ENCODE results near the gene COQ5.
A peak's percentile ranks its signal among the peaks of the same experiment; 100 is the strongest.
"Not testable (repeated sequence)": the region's sequence is repeated elsewhere in the genome, so short reads cannot be mapped to it uniquely, and the experiment has no call there.

Gene COQ5, protein sequence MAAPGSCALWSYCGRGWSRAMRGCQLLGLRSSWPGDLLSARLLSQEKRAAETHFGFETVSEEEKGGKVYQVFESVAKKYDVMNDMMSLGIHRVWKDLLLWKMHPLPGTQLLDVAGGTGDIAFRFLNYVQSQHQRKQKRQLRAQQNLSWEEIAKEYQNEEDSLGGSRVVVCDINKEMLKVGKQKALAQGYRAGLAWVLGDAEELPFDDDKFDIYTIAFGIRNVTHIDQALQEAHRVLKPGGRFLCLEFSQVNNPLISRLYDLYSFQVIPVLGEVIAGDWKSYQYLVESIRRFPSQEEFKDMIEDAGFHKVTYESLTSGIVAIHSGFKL

DNA sequence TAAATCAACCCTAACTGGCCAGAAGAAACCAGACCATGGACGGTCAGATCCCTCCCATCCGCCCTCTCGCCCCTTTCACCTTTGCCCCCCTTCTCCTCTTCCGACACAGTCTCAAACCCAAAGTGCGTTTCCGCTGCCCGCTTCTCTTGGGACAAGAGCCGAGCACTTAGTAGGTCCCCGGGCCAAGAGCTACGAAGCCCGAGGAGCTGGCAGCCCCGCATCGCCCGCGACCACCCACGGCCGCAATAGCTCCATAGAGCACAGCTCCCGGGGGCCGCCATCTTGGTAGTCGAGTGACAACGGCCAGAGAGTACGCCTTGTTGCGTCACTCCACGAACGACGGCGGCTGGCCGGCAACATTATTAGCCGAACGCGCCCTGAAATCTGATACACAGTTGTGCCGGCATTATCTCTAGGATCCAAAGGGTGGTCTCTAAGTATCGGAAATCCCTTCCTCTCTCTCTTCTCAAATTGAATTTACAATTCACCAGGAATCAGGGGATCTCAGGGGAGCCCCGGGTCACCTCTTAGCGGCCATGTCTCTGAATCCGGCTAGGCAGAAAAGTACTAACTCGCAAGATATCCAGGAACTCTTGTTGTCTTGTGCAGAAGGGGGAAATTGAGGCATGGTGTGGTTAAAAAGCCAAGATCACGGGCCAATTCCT lies at the start of gene COQ5:
Gene COQ5, minus strand, starts transcription at position 298 of the 665 bp plus-strand sequence. Its CDS starts 17 bp downstream, at position 281.
- DNase-seq: peak; percentile 96

DNA sequence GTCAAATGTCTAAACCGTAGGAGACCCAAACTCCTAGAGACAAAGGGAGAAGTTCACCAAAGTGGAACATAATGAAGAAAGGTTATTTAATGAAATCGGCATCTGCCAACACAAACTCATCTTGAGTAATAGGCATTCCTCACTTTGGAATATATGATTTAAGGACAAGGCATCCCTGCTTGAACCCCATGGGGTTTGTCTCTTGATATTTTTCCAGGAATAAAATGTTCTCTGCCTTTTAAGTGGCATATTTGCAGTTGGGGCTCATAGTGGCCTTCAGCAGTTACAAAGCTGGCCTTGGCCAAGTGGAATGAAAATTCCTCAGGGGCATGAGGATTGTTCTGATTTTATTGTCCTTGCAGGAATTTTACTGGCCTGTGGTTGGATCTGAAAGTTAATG lies 45.1 kb upstream of the COQ5 start:
- no peak for DNase-seq

DNA sequence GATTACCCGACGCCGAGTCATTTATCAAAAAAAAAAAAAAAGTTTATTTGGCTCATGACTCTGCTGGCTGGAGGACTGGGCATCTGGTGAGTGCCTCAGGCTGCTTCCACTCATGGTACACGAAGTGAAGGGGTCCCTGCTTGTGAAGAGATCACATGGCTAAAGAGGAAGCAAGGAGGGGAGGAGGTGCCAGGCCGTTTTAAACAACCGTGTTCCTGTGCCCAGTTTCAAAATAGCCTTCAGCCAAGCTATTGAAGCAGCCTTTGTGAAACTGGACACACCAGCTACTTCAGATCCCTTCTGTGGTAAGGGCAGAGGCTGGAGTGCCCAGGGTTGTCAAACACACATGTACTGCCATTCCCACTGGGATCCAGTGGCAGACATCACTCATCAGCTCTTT lies 44.6 kb upstream of the COQ5 start:
- no peak for DNase-seq

DNA sequence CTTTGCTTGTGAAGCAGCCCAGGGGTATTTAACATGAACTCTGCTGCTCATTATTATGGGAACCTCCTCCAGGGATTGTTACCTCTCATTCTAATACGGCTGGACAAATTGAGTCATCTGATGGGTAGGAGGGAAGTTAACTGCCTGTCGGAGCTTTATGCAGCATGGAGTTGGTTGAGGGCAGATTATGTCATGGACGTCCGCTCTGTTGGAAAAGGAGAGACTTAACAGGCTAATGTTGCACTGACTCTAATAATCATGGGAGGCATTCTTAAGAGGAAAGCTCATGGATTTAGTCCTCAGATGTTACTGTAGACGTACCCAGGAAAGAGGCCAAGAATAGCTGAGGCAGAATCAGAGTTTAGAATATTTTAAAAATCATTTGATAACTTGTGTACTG lies 42.3 kb upstream of the COQ5 start:
- DNase-seq: no peak

DNA sequence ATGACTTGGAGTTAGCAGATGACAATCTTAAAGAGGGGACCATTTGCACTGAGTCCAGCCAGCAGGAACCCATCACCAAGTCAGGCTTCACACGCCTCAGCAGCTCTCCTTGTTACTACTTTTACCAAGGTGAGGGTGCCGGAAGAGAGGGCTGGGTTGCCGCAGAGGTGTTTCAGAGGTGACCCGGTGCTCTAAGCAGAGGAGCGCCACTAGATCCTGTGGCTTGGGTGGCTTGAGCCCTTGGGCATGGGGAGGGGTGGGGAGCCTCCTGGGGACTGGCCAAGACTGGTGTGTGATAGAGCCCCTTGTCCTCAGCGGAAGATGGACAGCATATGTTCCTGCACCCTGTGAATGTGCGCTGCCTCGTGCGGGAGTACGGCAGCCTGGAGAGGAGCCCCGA lies 34.5 kb upstream of the COQ5 start:
- DNase-seq: no peak

DNA sequence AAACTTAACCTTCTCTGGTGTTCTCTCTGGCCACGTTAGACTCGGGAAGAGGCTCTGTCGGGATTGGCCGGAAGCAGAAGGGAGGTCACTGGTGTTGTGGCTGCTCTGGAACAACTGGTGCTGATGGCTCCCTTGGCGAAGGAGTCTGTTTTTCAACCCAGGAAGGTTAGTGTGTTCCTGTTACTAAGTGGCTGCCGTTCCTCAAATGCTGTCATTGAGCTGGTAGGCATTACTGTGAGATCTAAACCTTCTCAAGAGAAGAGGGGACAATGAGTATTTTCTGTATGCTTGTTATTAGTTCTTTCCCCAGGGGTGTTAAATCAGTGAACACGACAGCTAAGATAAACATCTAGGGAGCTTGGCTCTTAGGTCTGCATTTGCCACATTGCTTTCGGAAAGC lies 33.9 kb upstream of the COQ5 start:
- no peak for DNase-seq

DNA sequence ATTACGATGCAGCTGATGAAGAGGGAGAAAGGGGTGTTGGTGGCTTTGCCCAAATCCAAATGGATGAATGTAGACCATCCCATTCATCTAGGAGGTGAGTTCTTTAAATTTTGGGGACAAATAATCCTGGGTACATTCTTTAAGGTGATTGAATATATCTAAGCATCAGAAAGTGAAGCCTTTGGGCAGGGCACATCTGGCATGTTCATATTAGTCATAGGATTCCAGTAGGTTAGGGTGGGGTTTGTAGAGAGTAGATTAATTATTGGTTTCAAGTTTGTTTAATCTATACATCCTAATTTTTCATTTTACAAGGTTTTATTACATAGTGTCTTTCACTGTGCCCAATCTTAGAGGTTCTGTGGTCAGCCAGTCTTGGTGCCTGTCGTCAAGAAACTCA lies 28.6 kb upstream of the COQ5 start:
- no peak for DNase-seq

DNA sequence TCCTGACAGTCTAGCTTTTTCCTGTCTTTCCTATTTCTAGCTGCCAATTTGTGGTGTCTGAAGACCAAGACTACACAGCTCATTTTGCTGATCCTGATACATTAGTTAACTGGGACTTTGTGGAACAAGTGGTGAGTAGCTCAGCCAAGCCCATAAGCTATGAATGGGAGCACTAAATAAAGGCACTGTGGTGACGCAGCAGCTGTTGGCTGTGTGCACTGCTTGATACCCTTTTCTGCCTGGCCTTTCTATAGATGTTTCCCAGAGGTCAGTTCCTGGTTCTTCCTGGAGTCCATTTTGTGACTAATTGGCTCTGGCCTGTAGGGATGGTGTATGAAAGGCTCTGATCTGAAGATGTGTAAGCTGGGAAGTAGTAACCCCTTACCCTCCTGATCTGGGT lies 25.7 kb upstream of the COQ5 start:
- DNase-seq: no peak

DNA sequence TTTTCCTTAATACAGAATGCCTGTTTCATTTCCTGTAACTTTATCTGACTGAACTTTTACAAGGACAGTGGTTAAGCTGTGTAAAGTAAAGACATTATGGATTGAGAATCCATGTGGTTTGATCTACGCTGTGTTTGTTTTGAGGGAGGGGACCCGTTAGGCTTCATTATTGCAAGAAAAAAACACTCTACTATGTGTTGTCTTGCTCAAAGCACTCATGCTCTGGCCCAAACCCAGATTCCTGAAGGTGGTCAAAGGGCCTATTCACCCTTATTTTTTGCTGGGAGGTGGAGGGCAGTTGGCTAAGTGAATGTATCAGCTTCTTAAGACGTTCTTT lies 17.1 kb upstream of the COQ5 start:
- no peak for DNase-seq

DNA sequence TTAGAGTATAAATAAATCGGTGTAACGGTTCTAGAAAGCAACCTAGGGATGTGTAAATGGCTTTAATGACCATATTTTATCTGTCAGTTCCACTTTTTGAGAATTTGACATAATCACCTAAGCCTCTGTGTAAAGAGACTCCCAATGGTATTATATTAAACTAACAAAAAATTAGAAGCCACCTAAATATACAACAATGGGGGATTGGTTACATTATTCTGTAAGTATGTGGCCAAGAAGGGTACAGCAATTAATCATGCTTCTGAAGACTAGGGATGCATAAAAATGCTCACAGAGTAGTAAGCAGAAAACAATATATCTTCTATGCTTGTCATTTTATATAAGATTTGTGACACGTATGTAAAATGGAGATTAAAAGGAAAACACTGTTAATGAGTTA lies 15.7 kb upstream of the COQ5 start:
- DNase-seq: no peak

DNA sequence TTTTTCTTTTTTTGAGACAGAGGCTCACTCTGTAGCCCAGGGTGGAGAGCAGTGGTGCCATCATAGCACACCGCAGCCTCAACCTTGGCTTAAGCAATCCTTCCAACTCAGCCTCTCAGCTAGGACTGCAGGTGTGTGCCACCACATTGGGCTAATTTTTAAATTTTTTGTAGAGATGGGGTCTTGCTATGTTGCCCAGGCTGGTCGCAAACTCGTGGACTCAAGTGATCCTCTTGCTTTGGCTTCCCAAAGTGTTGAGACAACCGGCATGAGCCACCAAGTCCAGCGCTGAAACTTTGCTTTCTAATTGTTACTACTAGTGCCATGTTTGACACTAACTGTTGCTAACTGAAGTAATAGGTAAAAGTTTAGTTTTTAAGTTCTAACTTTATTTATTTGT lies 13.2 kb upstream of the COQ5 start:
- no peak for DNase-seq

DNA sequence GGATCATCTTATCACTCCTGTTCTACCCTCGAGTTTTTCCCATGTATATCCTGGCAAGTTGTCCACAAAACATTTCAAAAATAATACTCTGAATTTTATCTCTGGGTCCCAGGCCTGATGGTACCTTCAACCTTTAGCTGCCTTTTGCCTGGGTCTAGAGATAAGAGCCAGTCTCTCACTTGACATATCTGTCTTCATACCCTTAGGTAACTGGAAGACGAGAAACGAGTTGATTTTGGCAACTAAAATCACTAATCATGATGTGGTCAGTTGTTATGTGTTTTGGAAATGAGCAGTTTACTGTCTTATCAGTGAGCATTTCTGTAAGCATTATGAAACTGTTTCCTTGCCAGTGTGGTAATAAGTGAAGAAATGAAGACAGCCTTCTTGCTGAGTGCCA lies 11.5 kb upstream of the COQ5 start:
- DNase-seq: no peak

DNA sequence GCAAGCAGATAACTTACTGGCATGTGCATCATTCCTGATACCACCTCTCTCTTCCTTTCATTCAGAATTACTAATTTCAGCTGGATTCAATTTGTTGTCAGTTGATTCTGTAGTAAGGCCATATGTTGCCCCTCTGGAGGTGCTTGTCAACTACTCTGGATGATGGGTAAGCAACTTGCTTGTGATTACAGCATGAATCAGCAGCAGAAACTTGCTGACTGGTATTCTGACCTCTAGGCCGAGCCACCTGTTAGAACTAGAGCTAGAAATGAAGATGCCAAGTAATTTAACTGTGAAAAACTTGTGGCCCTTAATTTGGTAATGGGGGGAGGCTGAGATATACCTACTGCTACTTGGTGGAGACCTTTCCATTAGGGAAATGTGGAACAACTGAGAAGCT lies 10.3 kb upstream of the COQ5 start:
- DNase-seq: no peak

DNA sequence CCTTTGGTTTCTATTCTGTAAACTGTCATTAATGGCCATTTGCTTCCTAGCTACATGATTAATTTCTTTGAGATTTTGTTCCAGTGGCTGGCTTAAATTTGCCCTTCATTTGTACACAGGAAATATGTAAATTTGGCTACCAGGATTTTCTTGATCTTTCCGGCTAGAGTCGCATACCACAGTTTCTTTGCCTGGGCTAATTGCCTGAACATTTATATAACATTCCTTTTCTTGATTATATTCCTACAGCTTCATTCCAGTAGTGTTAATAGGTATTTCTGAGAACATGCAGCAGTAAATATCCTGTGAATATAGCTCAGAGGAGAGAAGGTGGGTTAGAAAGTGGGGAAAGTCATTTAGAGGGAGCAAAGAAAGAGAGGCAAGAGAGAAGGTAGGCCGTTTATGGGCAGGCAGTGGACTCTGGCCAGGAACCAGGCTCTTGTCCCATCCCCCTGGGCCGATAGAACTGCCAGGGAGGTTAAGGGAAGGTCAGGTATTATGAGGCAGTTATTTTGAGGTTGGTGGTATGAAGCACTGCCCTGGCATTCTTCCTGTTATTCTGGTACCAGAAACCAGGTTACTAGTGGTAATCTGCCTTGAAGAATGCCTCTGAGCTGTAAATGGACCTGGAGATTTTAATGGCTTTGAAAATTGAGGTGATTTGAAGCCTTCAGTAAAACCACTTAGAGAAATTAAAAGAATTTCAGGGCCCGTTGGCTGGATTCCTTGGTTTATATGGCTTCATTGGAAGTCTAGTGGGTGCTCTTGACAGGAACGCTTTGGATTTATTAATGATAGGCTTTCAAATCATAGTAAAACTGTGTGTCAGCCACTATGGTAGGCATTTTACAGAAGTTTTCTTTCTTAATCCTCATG lies 9.6 kb upstream of the COQ5 start:
- no peak for DNase-seq

DNA sequence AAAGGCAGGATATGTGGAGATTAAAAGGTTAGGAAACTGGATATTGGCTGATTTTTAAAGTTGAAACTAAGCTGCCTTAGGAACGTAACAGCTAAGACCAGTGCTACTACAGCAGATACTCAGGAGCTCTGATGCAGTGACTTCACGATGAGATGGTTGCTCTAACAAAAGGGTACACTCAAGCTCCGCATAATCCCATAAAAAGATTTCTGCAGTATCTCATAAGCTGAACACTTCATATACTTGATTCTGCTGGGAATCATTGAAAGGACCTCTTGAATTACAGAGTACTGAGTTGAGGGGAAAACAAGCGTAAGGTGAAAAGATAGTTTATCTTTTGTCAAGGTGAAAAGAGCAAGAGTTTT lies 8.9 kb upstream of the COQ5 start:
- DNase-seq: no peak

DNA sequence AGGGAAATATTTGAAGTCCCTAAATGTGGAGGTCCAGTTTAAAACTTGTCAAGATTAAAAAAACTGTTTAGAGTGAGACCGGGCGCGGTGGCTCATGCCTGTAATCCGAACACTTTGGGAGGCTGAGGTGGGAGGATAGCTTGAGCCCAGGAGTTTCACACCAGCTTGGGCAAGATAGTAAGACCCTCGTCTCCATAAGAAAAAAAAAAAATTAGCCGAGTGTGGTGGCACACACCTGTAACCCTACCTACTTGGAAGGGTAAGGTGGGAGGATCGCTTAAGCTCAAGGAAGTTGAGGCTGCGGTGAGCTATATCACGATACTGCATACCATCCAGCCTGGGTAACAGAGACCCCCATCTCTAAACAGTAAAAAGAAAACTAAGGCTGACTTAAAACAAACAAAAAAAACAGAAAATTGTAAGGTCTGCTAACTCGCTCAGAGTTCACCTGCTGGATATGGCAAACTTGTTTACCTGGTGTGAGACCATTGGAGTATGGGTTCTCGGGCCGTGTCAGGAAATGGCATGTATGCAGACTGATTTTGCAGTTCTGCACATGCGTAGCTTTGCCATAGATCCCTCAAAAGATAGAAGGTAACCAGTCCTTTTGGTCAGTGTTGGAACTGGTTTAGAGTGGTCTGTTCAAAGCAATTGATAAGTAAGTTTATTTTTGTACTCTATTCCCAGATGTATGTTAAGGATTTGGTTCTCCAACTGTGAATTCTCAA lies 7.3 kb upstream of the COQ5 start:
- no peak for DNase-seq

DNA sequence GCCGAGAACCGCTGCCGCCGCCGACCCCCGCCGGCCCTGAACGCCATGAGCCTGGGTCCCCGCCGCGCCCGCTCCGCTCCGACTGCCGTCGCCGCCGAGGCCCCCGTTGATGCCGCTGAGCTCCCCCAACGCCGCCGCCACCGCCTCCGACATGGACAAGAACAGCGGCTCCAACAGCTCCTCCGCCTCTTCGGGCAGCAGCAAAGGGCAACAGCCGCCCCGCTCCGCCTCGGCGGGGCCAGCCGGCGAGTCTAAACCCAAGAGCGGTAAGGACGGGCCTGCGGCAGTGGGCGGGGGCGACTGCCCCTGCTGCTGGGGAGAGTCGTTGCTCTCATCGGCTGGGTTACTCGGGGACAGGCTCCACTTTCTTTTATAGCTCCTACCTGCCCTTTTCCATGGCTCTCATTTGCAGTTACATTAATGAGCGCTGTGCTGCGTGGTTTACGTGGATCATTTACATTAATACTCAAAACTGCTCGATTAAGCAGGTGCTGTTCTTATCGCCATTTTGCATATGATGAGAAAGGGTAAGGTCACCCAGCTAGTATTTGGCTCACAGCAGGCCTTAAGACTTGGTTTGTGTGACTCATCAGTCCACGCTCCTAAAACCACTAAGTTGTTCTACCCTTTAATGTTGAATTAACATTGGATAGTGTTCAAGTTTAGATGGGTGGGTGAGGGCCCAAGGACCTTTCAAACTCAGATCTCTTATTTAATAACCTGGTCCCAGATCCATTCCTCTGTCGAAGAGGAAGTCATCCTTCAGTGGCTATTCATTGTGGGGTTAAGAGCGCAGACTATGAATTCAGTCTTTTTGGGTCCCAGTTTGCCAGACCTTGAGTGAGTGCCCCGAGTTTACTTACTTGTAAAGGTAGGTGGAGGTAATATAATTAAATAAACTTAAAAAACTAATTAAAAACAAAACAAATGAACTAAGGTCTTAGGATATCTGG lies 6.0 kb upstream of the COQ5 start:
- peak; percentile 67 for DNase-seq

DNA sequence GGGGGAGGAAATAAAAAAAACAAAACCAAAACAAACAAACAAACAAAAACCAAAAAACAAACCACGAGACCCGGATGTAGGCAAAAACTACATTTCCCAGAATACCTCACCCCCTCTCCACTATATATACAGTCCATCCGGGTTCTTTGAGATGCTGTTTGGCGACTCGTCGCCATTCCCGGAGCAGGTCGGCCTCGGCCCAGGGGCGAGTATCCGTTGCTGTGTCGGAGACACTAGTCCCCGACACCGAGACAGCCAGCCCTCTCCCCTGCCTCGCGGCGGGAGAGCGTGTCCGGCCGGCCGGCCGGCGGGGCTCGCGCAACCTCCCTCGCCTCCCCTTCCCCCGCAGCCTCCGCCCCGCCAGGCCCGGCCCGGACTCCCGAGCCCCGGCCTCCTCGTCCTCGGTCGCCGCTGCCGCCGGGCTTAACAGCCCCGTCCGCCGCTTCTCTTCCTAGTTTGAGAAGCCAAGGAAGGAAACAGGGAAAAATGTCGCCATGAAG lies 5.3 kb upstream of the COQ5 start, which contains the start of gene RNF10:
Gene RNF10, plus strand, starts transcription at position 154 of the 500 bp plus-strand sequence. CDS start 456 bp downstream, outside the sequence.
- peak; percentile 83 for DNase-seq

DNA sequence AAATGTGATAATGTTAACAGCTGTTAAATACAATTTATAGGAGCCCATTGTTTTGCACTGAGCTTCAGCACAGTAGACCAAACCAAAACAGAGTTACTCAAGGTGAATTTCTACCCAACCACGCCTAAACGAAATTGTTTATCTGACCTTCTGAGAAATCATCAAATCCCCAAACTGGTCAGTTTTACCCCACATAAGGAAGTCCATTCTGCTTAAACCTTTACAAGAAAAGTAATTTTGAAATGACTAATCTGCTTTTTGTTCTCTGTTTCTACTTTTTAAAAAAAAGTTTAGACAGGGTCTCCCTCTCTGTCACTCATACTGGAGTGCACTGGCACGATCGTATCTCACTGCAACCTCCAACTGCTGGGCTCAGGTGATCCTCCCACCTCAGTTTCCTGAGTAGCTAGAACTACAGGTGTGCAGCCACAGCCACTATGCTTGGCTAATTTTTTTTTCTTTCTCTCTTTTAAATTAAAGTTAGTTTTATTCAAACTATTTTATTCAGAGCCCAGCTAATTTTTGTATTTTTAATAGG lies 3.8 kb upstream of the COQ5 start:
- DNase-seq: no peak

DNA sequence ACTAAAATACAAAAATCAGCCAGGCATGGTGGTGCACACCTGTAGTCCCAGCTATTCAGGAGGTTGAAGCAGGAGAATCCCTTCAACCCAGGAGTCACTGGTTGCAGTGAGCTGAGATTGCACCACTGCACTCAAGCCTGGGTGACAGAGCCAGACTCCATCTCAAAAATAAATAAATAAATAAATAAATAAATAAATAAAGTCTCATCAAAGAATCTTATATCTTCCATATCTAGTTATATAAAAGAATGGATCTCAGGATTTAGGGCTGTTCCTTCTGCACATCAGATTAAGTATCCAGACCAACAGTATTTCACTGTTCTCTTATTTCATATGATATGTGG lies 1.4 kb upstream of the COQ5 start:
- DNase-seq: not testable (repeated sequence)

DNA sequence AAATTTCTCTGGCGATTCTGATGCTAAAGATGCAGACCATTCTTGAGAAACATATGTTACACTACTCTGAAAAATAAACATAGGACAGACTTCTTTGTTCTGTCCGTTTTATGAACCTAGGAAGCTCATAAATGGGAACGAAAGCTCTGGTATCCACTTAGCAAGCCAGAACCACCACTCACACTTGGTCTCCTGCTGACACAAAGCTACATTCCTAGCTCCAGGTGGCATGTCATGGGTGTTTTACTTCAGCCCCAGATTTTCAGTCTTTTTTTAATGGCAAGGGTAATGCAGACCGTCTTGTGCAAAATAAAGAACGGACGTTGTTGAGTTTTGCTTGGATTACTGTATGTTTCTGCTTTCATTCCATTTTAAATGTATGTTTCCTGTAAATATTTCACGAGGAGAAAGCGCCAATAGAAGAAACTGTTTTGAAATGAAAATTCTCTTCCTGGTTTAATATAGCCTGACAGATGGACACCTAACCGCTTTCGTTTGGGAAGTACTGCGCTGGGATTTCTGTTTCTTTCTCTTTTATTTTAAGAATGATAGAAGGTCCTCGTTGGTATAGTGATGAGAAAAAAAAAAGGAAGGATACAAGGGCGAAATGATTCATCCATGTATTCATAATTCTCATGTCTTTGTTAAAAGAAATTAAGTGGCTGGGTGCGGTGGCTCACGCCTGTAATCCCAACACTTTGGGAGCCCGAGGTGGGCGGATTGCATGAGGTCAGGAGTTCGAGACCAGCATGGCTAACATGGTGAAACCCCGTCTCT lies 871 bp upstream of the COQ5 start:
- DNase-seq: peak; percentile 34

Measured in right hindlimb (tissue), 1 donor.